Measurements from ENCODE around the gene HUNK. TPM values are rescaled to one million over a fixed set of nuclear protein-coding genes. Genes with fewer than 3 reads are reported as not detected.

HUNK gene
- total and polyA plus RNA-seq, 2 of the 8 experiments (the other 6 are each of a cell fraction or from before 2014, with no cell fraction given), result 1.9 to 10.2 TPM

DNA sequence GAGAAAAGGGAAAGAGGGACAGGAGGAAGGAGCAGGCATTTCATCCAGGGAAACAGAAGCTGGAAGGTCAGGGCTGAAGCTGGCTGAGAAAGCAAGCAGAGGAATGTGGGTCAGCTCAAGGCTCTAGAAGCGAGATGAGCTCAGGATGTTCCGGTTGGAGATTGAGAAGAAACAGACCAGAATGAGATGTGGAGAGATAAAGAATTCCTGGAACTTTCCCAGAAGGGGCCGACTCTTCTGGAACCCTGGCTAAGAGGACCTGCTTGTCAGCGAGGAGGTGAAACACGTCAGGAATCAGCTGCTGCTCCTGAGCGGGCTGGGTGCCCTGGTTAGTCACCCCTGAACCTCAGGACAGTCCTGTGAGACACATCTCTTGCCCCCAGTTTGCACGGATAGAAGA, 75.9 kb downstream of the HUNK start:
- no peaks in the 10 kb centered on the region for H3K9me3 ChIP-seq (ENCODE audit: insufficient read depth in 2 of 2, low read depth in 1 of 2, low read length in 1 of 2)
- H3K4me3 ChIP-seq (ENCODE audit: extremely low read depth in 1 of 4, insufficient read depth in 2 of 4, low read depth in 3 of 4, low read length in 4 of 4), result no peak overlapping the region
- POLR2A ChIA-PET (ENCODE audit: partially characterized antibody), result no interaction called here
- H3K18ac ChIP-seq (ENCODE audit: extremely low read depth, low read length), result no peak overlapping the region
- H3K4ac ChIP-seq (replicated peaks; ENCODE audit: insufficient read length, low read depth, low read length), result no peak overlapping the region
- CTCF ChIA-PET (ENCODE audit: partially characterized antibody), result no interaction called here
- H2BK12ac ChIP-seq (ENCODE audit: low read depth, low read length), result no peak overlapping the region
- H3K79me1 ChIP-seq (ENCODE audit: low read depth, low read length), result no peaks in the 10 kb centered on the region; the same call in 1 of the 2 replicates
- H4K20me1 ChIP-seq (replicated peaks in 1 of 2; ENCODE audit: control insufficient read depth in 1 of 2, insufficient read depth in 2 of 2, low read length in 2 of 2), result no peaks in the 10 kb centered on the region
- 0 out of 8 replicates have a peak, but pooled peaks cover 0 to 4% (median 1%) of the 10 kb centered on the region in 4 experiments for H3K36me3 ChIP-seq (ENCODE audit: control insufficient read depth in 2 of 4, insufficient read depth in 4 of 4, low read length in 3 of 4)
- H3K14ac ChIP-seq (ENCODE audit: insufficient read length), result no peak overlapping the region
- H2BK20ac ChIP-seq (ENCODE audit: low read length), result no peak overlapping the region
- H2BK5ac ChIP-seq (ENCODE audit: low read depth, low read length), result no peak overlapping the region
- no peaks in the 10 kb centered on the region for H3K79me2 ChIP-seq (ENCODE audit: control insufficient read depth in 1 of 2, insufficient read depth in 2 of 2, low read length in 2 of 2)
- no peaks in the 10 kb centered on the region for H3K23me2 ChIP-seq (ENCODE audit: low read depth, low read length)
- H2AFZ ChIP-seq (ENCODE audit: low read length), result no peak overlapping the region
- H4K5ac ChIP-seq (ENCODE audit: insufficient read length, low read depth, low read length), result no peak overlapping the region
- DNase-seq (ENCODE audit: low read depth in 1 of 2, low spot score in 2 of 2) (no peak), FAIRE-seq (no peak)
- H4K91ac ChIP-seq (replicated peaks; ENCODE audit: insufficient read length, low read length), result no peak overlapping the region
- no peak overlapping the region for H3K9ac ChIP-seq (replicated peaks in 1 of 4; ENCODE audit: extremely low read depth in 1 of 4, low read depth in 3 of 4, low read length in 3 of 4)
- H3K23ac ChIP-seq (ENCODE audit: insufficient read length), result no peak overlapping the region
- H4K8ac ChIP-seq (ENCODE audit: extremely low read depth, insufficient read depth, low read length), result no peak overlapping the region
- H3K56ac ChIP-seq (replicated peaks; ENCODE audit: insufficient read length, low read depth, low read length), result no peak overlapping the region
- no peak overlapping the region for H2BK15ac ChIP-seq (ENCODE audit: low read length)
- no peaks in the 10 kb centered on the region for H3K27me3 ChIP-seq (replicated peaks in 1 of 4; ENCODE audit: control insufficient read depth in 3 of 4, extremely low read depth in 1 of 4, insufficient read depth in 3 of 4, low read length in 3 of 4)
- no peak overlapping the region for H2BK120ac ChIP-seq (replicated peaks; ENCODE audit: low read depth, low read length)
- H2AK5ac ChIP-seq (ENCODE audit: low read depth, low read length), result no peak overlapping the region
- no peak overlapping the region for H3K27ac ChIP-seq (ENCODE audit: low read depth, low read length)
- TF ChIP-seq CBX8 (IDR thresholded peaks at IDR 0.05; ENCODE audit: borderline replicate concordance, low read depth, low read length) (no peak), BACH1 (IDR thresholded peaks at IDR 0.05; ENCODE audit: low read length) (no peak), KDM4A (IDR thresholded peaks at IDR 0.05; ENCODE audit: low read depth, low read length, severe bottlenecking) (no peak), SP2 (IDR thresholded peaks at IDR 0.05; ENCODE audit: low read length) (no peak), CHD1 (IDR thresholded peaks at IDR 0.05; ENCODE audit: low read depth, low read length) (no peak), TAF7 (optimal IDR thresholded peaks at IDR 0.05; ENCODE audit: borderline replicate concordance, low read depth, low read length) (no peak), JUN (IDR thresholded peaks at IDR 0.05; ENCODE audit: low read depth, low read length) (no peak), ZNF274 (IDR thresholded peaks at IDR 0.05; ENCODE audit: borderline replicate concordance, extremely low read depth, low read length) (no peak), EZH2 (IDR thresholded peaks at IDR 0.05; ENCODE audit: low read depth, low read length, severe bottlenecking) (no peak), TAF1 (IDR thresholded peaks at IDR 0.05; ENCODE audit: low read depth, low read length) (no peak), CBX5 (IDR thresholded peaks at IDR 0.05; ENCODE audit: low read depth, low read length) (no peak), SIX5 (IDR thresholded peaks at IDR 0.05; ENCODE audit: low read depth, low read length) (no peak), CHD2 (IDR thresholded peaks at IDR 0.05; ENCODE audit: low read length) (no peak), NRF1 (IDR thresholded peaks at IDR 0.05; ENCODE audit: low read depth, low read length) (no peak), POLR2A (IDR thresholded peaks at IDR 0.05; ENCODE audit: control extremely low read depth in 1 of 2, low read depth in 2 of 2, low read length in 2 of 2) (no peak), TEAD4 (IDR thresholded peaks at IDR 0.05; ENCODE audit: low read depth, low read length) (no peak)
- WGBS, 2 experiments (ENCODE audit: extremely low coverage in 1 of 2, insufficient coverage in 1 of 2, insufficient read length in 1 of 2, insufficient replicate concordance in 2 of 2, low coverage in 1 of 2, low lambda C conversion rate in 2 of 2, missing lambda C conversion rate in 1 of 2), result 87% methylated on average over 7 of the region's 7 CpGs; no CpG with 5 or more reads in 1 of the 2 experiments
- peaks cover 0 to 3% (median 0%) of the 10 kb centered on the region in 4 experiments; a peak in 2 of 7 replicates for H3K4me1 ChIP-seq (replicated peaks in 1 of 4; ENCODE audit: control insufficient read depth in 3 of 4, insufficient read depth in 4 of 4, low read length in 3 of 4)
- H3K4me2 ChIP-seq (ENCODE audit: insufficient read depth in 1 of 2, low read depth in 2 of 2, low read length in 2 of 2), result no peak overlapping the region
